DMS 273 (cell line): ENCODE data around the gene ATP6V0E1.
"Not testable (repeated sequence)": the region's sequence is repeated elsewhere in the genome, so short reads cannot be mapped to it uniquely, and the experiment has no call there.

Experiments used
- DNase-seq: peaks from one replicate; lab custom pipeline; 2025; ENCODE audit not compliant: unreplicated experiment; lab: John Stamatoyannopoulos, UW

ATP6V0E1 gene

DNA sequence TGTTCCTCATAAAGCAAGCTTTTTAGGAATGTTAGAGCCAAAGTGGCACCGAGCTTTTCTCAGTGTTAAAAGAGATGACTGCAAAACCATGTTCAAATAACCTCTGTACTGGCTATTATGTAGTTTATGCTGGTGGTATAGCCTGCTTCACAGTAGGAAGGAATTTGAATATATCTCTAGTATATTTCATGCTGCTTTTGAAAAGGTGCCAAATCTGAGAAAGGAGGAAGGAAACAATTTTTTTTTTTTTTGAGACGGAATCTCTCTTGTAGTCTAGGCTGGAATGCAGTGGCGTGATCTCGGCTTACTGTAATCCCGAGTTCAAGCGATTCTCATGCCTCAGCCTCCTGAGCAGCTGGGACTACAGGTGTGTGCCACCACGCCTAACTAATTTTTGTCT lies 86.1 kb downstream of the ATP6V0E1 start:
- DNase-seq, result no peak

DNA sequence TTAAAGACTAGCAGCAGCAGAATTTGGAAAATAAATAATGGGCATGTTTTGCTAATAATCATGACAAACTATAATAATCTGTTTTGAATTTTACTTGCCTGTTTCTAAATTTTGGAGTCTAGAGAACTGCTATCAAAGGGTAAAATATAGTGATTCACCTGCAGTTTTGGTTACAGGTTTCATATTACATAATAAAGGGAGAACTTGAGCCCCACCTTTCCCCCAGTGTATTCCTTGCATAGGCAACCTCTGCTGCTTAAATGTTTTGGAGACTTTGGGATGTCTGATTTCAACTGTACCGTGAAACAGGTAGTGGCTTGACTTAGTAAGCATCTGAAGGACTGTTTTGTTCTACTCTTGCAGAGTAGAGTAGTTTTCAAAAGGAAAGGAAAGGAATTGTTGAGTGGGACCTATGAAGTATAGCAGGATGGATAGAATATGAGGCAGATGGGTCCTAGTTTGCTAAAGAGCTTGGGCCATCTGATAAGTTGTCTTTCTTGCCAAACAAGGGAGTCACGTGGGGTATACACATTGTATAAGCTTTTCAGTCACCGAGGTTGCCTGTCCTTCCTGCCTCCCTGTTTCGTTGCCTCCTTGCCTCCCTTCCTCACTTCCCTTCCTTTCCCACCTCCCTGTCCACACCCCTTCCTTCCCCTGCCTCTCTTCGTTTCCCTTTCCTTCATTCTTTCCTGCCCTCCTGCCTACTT lies 91.7 kb downstream of the ATP6V0E1 start:
- DNase-seq, result peak; percentile 39

DNA sequence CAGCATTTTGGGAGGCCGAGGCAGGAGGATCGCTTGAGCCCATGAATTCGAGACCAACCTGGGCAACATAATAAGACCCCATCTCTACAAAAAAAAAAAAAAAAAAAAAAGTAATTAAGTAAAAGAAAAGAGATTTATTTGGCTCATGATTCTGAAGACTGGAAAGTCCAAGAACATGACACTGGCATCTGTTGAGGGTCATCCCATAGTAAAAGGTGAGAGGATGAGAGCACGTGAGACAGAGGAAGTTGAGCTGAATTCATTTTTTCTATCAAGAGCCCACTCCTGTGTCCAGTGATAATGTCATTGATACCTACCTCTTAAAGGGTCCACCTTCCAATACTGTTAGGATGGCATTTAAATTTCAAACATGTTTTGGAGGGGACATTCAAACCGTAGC lies 92.4 kb downstream of the ATP6V0E1 start:
- no peak for DNase-seq

DNA sequence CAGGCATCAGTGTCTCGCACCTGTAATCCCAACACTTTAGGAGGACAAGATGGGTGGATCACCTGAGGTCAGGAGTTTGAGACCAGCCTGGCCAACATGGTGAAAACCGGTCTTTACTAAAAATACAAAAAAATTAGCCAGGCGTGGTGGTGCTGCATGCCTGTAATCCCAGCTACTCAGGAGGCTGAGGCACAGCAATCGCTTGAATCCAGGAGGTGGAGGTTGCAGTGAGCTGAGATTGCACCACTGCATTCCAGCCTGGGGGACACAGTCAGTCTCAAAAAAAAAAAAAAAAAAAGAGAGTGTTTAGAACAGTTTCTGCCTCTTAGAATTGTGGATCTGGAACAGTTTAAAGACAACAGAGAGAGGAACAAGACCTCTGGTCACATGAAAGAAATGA lies 92.9 kb downstream of the ATP6V0E1 start:
- DNase-seq, result not testable (repeated sequence)

DNA sequence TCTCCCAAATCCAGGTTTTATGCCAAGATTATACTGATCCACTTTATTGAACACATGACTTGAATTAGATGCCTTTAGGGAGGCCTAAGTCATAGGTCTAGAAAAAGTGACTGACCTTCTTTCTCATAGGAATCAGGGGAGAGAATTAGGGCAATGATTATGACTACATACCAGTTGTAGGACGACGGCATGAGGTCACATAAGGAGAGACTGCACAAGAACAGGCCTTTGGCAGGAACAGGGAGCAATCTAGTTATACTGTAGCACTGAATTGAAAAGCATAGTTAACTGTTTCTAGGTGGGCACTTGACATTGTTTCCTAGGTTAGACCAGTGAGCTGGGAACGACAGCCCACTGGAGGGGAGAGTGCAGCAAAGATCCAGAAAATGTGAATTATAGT lies 95.3 kb downstream of the ATP6V0E1 start:
- no peak for DNase-seq
